SK-N-SH (cell line): Measurements from ENCODE around the gene IRF2BP2. TPM values are rescaled to one million over a fixed set of nuclear protein-coding genes. Genes with fewer than 3 reads are reported as not detected.

Experiments used
- CTCF ChIA-PET: fragments of 300-600, 350-600 bp; formaldehyde crosslinking; extraction: SDS; loops from one replicate; lab custom pipeline; 2021; lab: Yijun Ruan, JAX
- POLR2A ChIA-PET: fragments of 350-600 bp; sonication (Branson Sonifier 250); formaldehyde crosslinking; extraction: SDS; loops from one replicate; lab custom pipeline; 2020; ENCODE audit warnings: antibody characterized with exemption, inconsistent platforms; lab: Yijun Ruan, JAX
- DNase-seq: peaks from one replicate; pipeline ENCODE4 v3.0.0; 2012
- H2AFZ ChIP-seq: fragments of 200-600 bp; sonication (generic); 2 replicates; pipeline ENCODE4 v1.8.1; 2016; ENCODE audit warnings: antibody characterized with exemption, mild to moderate bottlenecking, low read depth
- H3F3A ChIP-seq: fragments of 200-600 bp; sonication (generic); replicated peaks from 2 replicates; pipeline ENCODE3; 2016; ENCODE audit warnings: antibody characterized with exemption, mild to moderate bottlenecking; ENCODE audit not compliant: insufficient read depth
- H3K27ac ChIP-seq, 2 experiments: fragments of 200-500 bp in 1 of 2; fragments of 200-600 bp in 1 of 2; sonication (Bioruptor generic) in 1 of 2; sonication (generic), shearing (Covaris generic) in 1 of 2; 2 replicates each; pipeline versions ENCODE4 v1.5.1 to v1.6.1; 2014 to 2016; ENCODE audit warnings: low read depth in 2 of 2, inconsistent platforms in 1 of 2, low read length in 1 of 2, mild to moderate bottlenecking in 1 of 2, mixed read lengths in 1 of 2
- H3K27me3 ChIP-seq: fragments of 200-600 bp; sonication (generic), shearing (Covaris generic); 2 replicates; pipeline ENCODE4 v1.6.1; 2016; ENCODE audit warnings: mixed run types; ENCODE audit not compliant: insufficient read depth
- H3K36me3 ChIP-seq, 2 experiments: fragments of 200-500 bp in 1 of 2; fragments of 200-600 bp in 1 of 2; sonication (Bioruptor generic) in 1 of 2; sonication (generic) in 1 of 2; replicated peaks in 1 of 2; 2 replicates each; pipeline versions ENCODE3 to v1.5.1; 2014 to 2016; ENCODE audit warnings: low read length in 1 of 2, mild to moderate bottlenecking in 1 of 2; ENCODE audit not compliant: insufficient read depth in 2 of 2, control insufficient read depth in 1 of 2
- H3K4me1 ChIP-seq, 2 experiments: fragments of 200-500 bp in 1 of 2; fragments of 200-600 bp in 1 of 2; sonication (Bioruptor generic) in 1 of 2; sonication (generic), shearing (Covaris generic) in 1 of 2; 2 replicates each; pipeline versions ENCODE4 v1.5.1 to v1.6.1; 2014 to 2016; ENCODE audit warnings: low read depth in 1 of 2, low read length in 1 of 2, mixed run types in 1 of 2; ENCODE audit not compliant: insufficient read depth in 2 of 2, control insufficient read depth in 1 of 2
- H3K4me2 ChIP-seq: fragments of 200-600 bp; sonication (generic), shearing (Covaris generic); 2 replicates; pipeline ENCODE4 v1.6.1; 2017; ENCODE audit warnings: mixed run types
- H3K4me3 ChIP-seq, 2 experiments: fragments of 200-500 bp in 1 of 2; fragments of 200-600 bp in 1 of 2; sonication (Bioruptor generic) in 1 of 2; sonication (generic), shearing (Covaris generic) in 1 of 2; 2 replicates each; pipeline versions ENCODE4 v1.5.1 to v1.8.1; 2014 to 2016; ENCODE audit warnings: low read depth in 2 of 2, inconsistent platforms in 1 of 2, low read length in 1 of 2, mild to moderate bottlenecking in 1 of 2, mixed read lengths in 1 of 2, moderate library complexity in 1 of 2
- H3K79me2 ChIP-seq: fragments of 200-600 bp; sonication (generic); 2 replicates; pipeline ENCODE4 v1.8.1; 2017; ENCODE audit warnings: mild to moderate bottlenecking; ENCODE audit not compliant: insufficient read depth
- H3K9ac ChIP-seq: fragments of 200-600 bp; sonication (generic); 2 replicates; pipeline ENCODE4 v1.6.1; 2017; ENCODE audit warnings: mixed run types
- H3K9me2 ChIP-seq: fragments of 200-600 bp; sonication (generic); 2 replicates; pipeline ENCODE4 v1.6.1; 2017; ENCODE audit warnings: mixed run types
- H3K9me3 ChIP-seq: fragments of 200-600 bp; sonication (generic); 2 replicates; pipeline ENCODE4 v1.6.1; 2017; ENCODE audit warnings: mixed run types, mild to moderate bottlenecking, moderate library complexity
- H4K20me1 ChIP-seq: fragments of 200-600 bp; sonication (generic); 2 replicates; pipeline ENCODE4 v1.6.1; 2017; ENCODE audit warnings: mild to moderate bottlenecking, mixed run types; ENCODE audit not compliant: insufficient read depth
- ELF1 ChIP-seq: IDR thresholded peaks from 2 replicates; pipeline ENCODE4 v1.4.0; 2012
- FOSL2 ChIP-seq: IDR thresholded peaks from 2 replicates; pipeline ENCODE4 v1.4.0; 2012; ENCODE audit warnings: low read depth, mild to moderate bottlenecking, moderate library complexity, borderline replicate concordance
- FOXM1 ChIP-seq: IDR thresholded peaks from 2 replicates; pipeline ENCODE4 v1.4.0; 2012; ENCODE audit warnings: low read depth, mild to moderate bottlenecking
- GATA2 ChIP-seq: sonication (generic); formaldehyde crosslinking; IDR thresholded peaks from 2 replicates; pipeline ENCODE4 v1.5.0; 2020; ENCODE audit warnings: mild to moderate bottlenecking, missing genetic modification reagents
- IRF3 ChIP-seq: fragments of 150-350 bp; IDR thresholded peaks from 2 replicates; pipeline ENCODE4 v1.6.1; 2016; ENCODE audit warnings: mild to moderate bottlenecking, low read depth, low read length
- JUND ChIP-seq: IDR thresholded peaks from 2 replicates; pipeline ENCODE4 v1.4.0; 2012
- MEF2A ChIP-seq: IDR thresholded peaks from 2 replicates; pipeline ENCODE4 v1.4.0; 2012; ENCODE audit warnings: low read depth, borderline replicate concordance
- NRF1 ChIP-seq: IDR thresholded peaks from 2 replicates; pipeline ENCODE4 v1.6.1; 2012; ENCODE audit warnings: low read depth, mild to moderate bottlenecking, low read length
- PBX3 ChIP-seq: IDR thresholded peaks from 2 replicates; pipeline ENCODE4; 2012
- REST ChIP-seq: IDR thresholded peaks from 2 replicates; pipeline ENCODE4 v1.6.1; 2012; ENCODE audit warnings: mild to moderate bottlenecking, low read depth, low read length, moderate library complexity
- RFX5 ChIP-seq: IDR thresholded peaks from 2 replicates; pipeline ENCODE4 v1.6.1; 2012; ENCODE audit warnings: mild to moderate bottlenecking, improper control_type of control experiment, low read length
- SIN3A ChIP-seq: IDR thresholded peaks from 2 replicates; pipeline ENCODE4 v1.6.1; 2012; ENCODE audit warnings: low read depth, mild to moderate bottlenecking, low read length, moderate library complexity, borderline replicate concordance
- SMC3 ChIP-seq: IDR thresholded peaks from 2 replicates; pipeline ENCODE4 v1.6.1; 2012; ENCODE audit warnings: low read depth, low read length, improper control_type of control experiment
- TAF1 ChIP-seq: IDR thresholded peaks from 2 replicates; pipeline ENCODE4 v1.6.1; 2012; ENCODE audit warnings: low read depth, mild to moderate bottlenecking, low read length, moderate library complexity, borderline replicate concordance
- TCF12 ChIP-seq: IDR thresholded peaks from 2 replicates; pipeline ENCODE4 v1.4.0; 2012
- TEAD4 ChIP-seq: IDR thresholded peaks from 2 replicates; pipeline ENCODE4 v1.4.0; 2012; ENCODE audit warnings: mild to moderate bottlenecking, borderline replicate concordance; ENCODE audit not compliant: insufficient read depth
- USF2 ChIP-seq: fragments of 150-350 bp; IDR thresholded peaks from 2 replicates; pipeline ENCODE4 v1.6.1; 2017; ENCODE audit warnings: antibody characterized with exemption, low read length, low read depth, borderline replicate concordance
- WGBS: methylation state at CpG from one replicate; pipeline ENCODE4 v1.1.6; 2017; ENCODE audit warnings: low lambda C conversion rate; 5-methylcytosine and 5-hydroxymethylcytosine counted together
- polyA plus RNA-seq, 3 experiments: library from polyadenylated mRNA; depleted of rRNA; stranded (reverse); fragments of >200 nt; gene quantifications; 2 replicates each; pipeline ENCODE4 v1.2.3, GENCODE V29; 2012

The IRF2BP2 gene
- polyA plus RNA-seq, 1 of the 3 experiments (the other 2 are of a cell fraction), result 73.9 TPM

- no peak overlapping the region for H3K27ac ChIP-seq
- H4K20me1 ChIP-seq, result no peaks in the 10 kb centered on the region
- H3K9me2 ChIP-seq, result no peaks in the 10 kb centered on the region
- no peak overlapping the region for H3K4me3 ChIP-seq
- H3K36me3 ChIP-seq, result no peaks in the 10 kb centered on the region
- no peaks in the 10 kb centered on the region for H3K27me3 ChIP-seq
- CTCF ChIA-PET, result no interaction called here
- H3K4me1 ChIP-seq, result peaks cover 0 to 2% of the 10 kb centered on the region in 2 experiments; a peak in 1 of 4 replicates
- WGBS, result 89% methylated on average over 2 of the region's 2 CpGs
- H2AFZ ChIP-seq, result no peak overlapping the region
- TF ChIP-seq PBX3, result no peak
- TF ChIP-seq FOSL2, result no peak
- TF ChIP-seq JUND, result no peak
- TF ChIP-seq REST, result no peak
- TF ChIP-seq SMC3, result no peak
- no peak for TF ChIP-seq RFX5
- TF ChIP-seq MEF2A, result no peak
- no peak for TF ChIP-seq FOXM1
- TF ChIP-seq SIN3A, result no peak
- no peak for TF ChIP-seq TCF12
- no peak for TF ChIP-seq TEAD4
- TF ChIP-seq USF2, result no peak
- no peak for TF ChIP-seq ELF1
- no peak for TF ChIP-seq GATA2 (CRISPR knock-in tag)
- TF ChIP-seq TAF1, result no peak
- no peak for TF ChIP-seq NRF1
- no peak for TF ChIP-seq IRF3
- no peak for DNase-seq
- POLR2A ChIA-PET, result no interaction called here
- H3F3A ChIP-seq, result no peaks in the 10 kb centered on the region
- no peak overlapping the region for H3K9ac ChIP-seq
- no peaks in the 10 kb centered on the region for H3K9me3 ChIP-seq
- H3K79me2 ChIP-seq, result no peaks in the 10 kb centered on the region
- no peak overlapping the region for H3K4me2 ChIP-seq
Observed at GRCh38 chr1:234647758-234648157, 37.8 kb upstream of the IRF2BP2 start.
